GM18498 (cell line): ENCODE measurements around the gene DPP6.

Source experiments
- ATAC-seq: cut with Tn5 transposase; IDR thresholded peaks from one replicate; pipeline ENCODE4 v1.9.1; 2021; ENCODE audit warnings: mild to moderate bottlenecking, moderate library complexity; ENCODE audit not compliant: unreplicated experiment

DPP6 gene

DNA sequence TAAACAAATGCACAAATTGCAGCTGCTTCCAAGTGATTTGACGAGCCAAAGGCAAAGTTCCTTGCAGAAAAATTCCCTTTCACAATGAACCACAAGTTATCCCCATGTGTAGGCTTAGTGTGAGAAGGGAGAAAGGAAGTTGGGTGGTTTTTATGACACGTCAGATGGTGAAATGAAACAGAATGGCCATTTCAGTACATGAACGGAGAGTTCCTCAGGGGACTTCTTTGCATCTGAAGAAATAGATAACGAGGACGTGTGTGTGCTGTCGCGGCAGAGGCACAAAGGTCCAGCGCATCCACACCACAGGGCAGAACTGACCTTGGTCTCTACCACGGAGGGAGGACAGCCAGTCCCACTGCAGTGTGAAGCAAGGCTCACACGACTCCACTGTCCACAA, 814.9 kb downstream of the DPP6 start:
- ATAC-seq = no peak

GRCh38 chr7:154868921-154869320, 816.7 kb downstream of the DPP6 start:
- ATAC-seq = no peak

DNA sequence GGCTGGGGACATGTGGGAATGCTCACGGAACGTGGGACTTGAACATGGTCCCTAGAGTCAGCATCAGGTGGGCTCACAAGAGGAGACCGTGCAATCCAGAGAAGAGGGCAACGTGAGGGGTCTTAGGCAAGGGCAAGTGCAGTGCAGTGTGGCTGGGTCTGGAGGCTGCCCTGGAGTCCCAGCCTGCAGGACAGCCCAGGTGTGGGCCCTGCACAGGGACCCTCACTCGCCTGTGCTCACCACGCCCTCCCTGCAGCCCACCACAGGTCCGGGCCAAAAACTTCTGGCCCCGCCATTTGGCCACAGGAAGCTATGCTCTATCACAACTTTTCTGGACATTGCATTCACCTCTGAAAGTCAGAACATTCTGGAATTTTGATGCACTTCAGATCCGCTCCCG, 817.2 kb downstream of the DPP6 start:
- ATAC-seq = no peak

DNA sequence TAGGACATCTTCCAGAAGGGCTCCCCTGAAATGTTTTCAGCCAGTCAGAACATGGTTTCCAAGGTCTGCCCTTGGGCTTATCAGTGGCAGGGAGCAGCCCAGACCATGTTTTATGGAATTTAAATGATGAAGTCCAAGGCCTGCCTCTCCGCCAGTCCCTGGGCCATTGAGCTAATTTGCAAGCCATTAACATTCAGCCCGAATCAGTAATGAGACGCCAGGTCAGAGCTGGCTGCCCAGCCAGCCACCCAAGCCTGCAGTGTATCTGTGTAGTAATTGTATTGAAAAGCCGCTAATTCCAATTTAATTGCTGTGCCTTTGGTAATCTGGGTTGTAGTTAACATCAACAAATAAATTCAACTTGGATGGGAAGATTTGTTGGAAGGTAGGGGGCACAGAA, 819.3 kb downstream of the DPP6 start:
- ATAC-seq = no peak

- no peak for ATAC-seq
These were observed 819.9 kb downstream of the DPP6 start for GRCh38 chr7:154871928-154872750.

GRCh38 chr7:154872811-154873499, 820.8 kb downstream of the DPP6 start:
- ATAC-seq = no peak

- no peak for ATAC-seq
These were observed 821.4 kb downstream of the DPP6 start for GRCh38 chr7:154873500-154874121.

- no peak for ATAC-seq
These were observed 822.4 kb downstream of the DPP6 start for GRCh38 chr7:154874409-154875113.

DNA sequence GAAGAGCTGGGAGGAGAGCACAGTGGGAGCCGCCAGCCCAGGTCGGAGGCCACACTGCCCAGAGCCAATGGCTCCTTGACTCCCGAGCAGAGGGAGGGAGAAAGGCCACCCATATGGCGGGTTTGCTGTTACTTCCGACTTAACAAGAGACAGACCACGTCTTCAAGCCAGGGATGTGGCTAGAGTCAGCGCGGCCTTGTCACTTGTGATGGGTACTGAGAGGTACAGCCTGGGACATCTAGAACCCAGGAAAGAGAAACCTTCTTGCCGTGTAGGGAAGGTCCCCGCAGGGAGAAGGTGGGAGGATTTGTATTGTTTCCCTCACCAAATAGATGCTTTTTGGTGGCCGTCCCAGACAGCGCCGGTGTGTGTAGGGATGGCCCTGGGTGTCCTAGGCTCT, 823.1 kb downstream of the DPP6 start:
- ATAC-seq = no peak

- no peak for ATAC-seq
These were observed 824.3 kb downstream of the DPP6 start for GRCh38 chr7:154876516-154876915.

DNA sequence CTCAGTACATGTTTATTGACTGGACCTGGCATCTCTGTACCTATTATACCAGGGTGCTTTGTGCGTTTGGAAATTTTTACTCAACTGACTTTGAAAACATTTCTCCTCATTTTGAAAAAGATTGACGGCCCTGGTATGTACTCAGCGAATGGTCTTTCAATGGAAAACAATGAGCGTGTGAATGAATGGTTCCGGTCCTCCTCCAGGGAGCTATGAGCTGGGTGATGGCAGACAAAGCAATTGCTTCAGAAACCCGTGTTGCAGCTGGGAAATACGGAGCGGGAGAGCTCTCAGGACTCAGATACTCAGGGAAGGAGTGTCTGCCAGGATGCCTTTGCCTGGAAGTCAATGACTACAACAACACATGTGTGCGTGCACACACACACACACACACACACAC, 824.8 kb downstream of the DPP6 start:
- no peak for ATAC-seq

GRCh38 chr7:154879629-154880028, 827.4 kb downstream of the DPP6 start:
- no peak for ATAC-seq

DNA sequence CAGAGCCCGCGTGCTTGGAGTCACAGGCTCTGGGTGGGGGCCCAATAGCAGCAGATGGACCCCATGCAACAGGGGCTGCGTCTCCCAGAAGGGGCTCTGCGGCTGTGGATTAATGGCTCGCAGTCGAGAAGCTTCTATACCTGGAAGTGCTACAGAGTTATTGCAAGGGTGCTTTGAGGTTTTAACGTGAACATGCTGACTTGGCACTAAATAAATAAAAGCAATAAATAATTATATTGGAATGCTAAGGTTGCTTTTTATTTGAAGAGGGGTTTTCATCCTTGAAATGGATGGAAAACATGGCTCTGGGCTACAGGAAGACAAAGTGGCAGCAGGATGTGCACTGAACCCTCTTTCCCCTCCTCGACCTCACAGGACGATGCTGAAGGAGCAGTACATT, 828.3 kb downstream of the DPP6 start:
- ATAC-seq = no peak

GRCh38 chr7:154881026-154881425, 828.8 kb downstream of the DPP6 start:
- ATAC-seq = no peak

DNA sequence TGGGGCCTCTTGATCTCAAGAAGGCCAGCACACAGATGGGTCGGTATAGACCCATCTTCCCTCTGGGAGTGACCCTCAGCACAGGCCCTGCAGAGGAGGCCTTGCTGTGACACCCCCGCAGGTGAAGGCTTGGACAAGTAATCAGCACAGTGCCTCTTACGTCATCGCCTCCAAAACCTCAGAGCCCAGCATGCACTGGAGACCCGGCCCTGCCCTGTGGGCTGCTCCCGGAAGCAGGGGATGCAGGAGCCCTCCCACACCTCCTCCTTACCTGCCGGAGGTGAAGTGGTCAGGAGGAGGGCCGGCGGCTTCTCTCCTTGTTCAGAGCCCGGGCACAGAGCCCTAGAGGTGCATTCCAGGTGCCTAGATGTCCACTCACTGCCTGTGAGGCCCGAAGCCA, 829.3 kb downstream of the DPP6 start:
- ATAC-seq = no peak

DNA sequence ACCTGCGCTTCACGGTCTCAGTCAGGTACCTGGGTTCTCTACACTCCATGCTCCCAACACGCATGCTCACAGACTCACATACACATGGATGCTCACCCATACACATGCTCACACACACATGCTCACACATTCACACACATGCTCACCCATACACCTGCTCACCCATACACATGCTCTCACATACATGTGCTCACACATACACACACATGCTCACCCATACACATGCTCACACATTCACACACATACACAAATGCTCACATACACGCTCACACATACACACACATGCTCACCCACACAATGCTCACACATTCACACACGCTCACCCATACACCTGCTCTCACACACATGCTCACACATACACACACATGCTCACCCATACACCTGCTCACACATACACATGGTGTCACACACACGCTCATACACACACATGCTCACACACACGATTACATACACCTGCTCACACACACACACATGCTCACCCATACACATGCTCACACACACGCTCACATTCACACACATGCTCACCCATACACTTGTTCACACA, 830.8 kb downstream of the DPP6 start:
- no peak for ATAC-seq

GRCh38 chr7:154884348-154884920, 832.2 kb downstream of the DPP6 start:
- ATAC-seq = no peak

GRCh38 chr7:154886591-154886990, 834.4 kb downstream of the DPP6 start:
- no peak for ATAC-seq

GRCh38 chr7:154888690-154889089, 836.5 kb downstream of the DPP6 start:
- no peak for ATAC-seq

GRCh38 chr7:154892459-154892858, 840.3 kb downstream of the DPP6 start:
- ATAC-seq = no peak

DNA sequence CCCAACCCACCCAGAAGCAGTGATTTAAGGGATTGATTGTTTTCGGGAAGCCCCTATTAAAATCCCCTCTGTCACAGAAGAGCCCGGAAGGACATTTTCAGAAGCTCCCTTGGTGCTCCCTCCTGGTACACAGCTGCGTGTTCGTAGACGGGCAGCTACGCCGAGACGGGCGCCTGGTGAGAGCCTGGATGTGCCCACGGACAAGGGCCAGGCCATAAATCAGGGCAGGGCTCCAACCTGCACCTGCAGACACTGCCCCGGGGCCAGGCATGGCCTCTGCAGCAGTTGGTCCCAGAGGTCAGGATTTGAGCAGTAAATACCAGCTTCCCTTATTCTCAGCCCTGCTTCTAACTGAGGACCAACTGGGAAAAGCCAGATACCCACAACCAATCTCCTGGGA, 843.9 kb downstream of the DPP6 start:
- no peak for ATAC-seq
